ES-I3 (cell line): ENCODE data around the gene APOH.

Source experiments
- H3K36me3 ChIP-seq: 2 replicates; pipeline ENCODE4 v1.6.1; 2013; ENCODE audit warnings: mild to moderate bottlenecking, low read length, control low read depth, moderate library complexity; ENCODE audit not compliant: insufficient read depth
- H3K4me1 ChIP-seq: 2 replicates; pipeline ENCODE4 v1.6.1; 2013; ENCODE audit warnings: mild to moderate bottlenecking, control low read depth, low read length; ENCODE audit not compliant: insufficient read depth
- H3K9ac ChIP-seq: 2 replicates; pipeline ENCODE4 v1.6.1; 2013; ENCODE audit warnings: low read depth, mild to moderate bottlenecking, low read length, moderate library complexity
- H3K9me3 ChIP-seq: 2 replicates; pipeline ENCODE4 v1.6.1; 2013; ENCODE audit warnings: mild to moderate bottlenecking, low read length, moderate library complexity; ENCODE audit not compliant: control insufficient read depth, insufficient read depth

APOH gene

GRCh38 chr17:66191593-66192377 is 37.4 kb downstream of the APOH start, which contains the start of gene CEP112:
Gene CEP112, minus strand, starts transcription at chr17:66192133.
- peak within 1 kb of the TSS; percentile 94 for H3K9ac ChIP-seq

GRCh38 chr17:66190738-66191592 is 38.2 kb downstream of the APOH start:
- H3K36me3 ChIP-seq: no peaks in the 10 kb centered on the region
- no peaks in the 10 kb centered on the region for H3K9me3 ChIP-seq
- H3K4me1 ChIP-seq: no peaks in the 10 kb centered on the region
- peak overlapping the region; percentile 94 for H3K9ac ChIP-seq

More at GRCh38 chr17:66191593-66192377, 37.4 kb downstream of the APOH start, which contains the start of gene CEP112:
- Histone ChIP-seq H3K4me1 (no peaks in the 10 kb centered on the region), H3K36me3 (no peaks in the 10 kb centered on the region), H3K9me3 (no peaks in the 10 kb centered on the region)

GRCh38 chr17:66187718-66188117 is 41.5 kb downstream of the APOH start:
- no peaks in the 10 kb centered on the region for H3K9me3 ChIP-seq
- no peak overlapping the region for H3K9ac ChIP-seq
- no peaks in the 10 kb centered on the region for H3K4me1 ChIP-seq
- H3K36me3 ChIP-seq: no peaks in the 10 kb centered on the region

GRCh38 chr17:66185862-66186261 is 43.4 kb downstream of the APOH start:
- Histone ChIP-seq H3K36me3 (no peaks in the 10 kb centered on the region), H3K9ac (no peak overlapping the region), H3K4me1 (no peaks in the 10 kb centered on the region), H3K9me3 (no peaks in the 10 kb centered on the region)

GRCh38 chr17:66184392-66184791 is 44.8 kb downstream of the APOH start:
- Histone ChIP-seq H3K4me1 (no peaks in the 10 kb centered on the region), H3K9ac (no peak overlapping the region), H3K36me3 (no peaks in the 10 kb centered on the region), H3K9me3 (no peaks in the 10 kb centered on the region)

- Histone ChIP-seq H3K9me3 (no peaks in the 10 kb centered on the region), H3K4me1 (no peaks in the 10 kb centered on the region), H3K9ac (no peak overlapping the region), H3K36me3 (no peaks in the 10 kb centered on the region)
Observed at GRCh38 chr17:66183529-66183928, 45.7 kb downstream of the APOH start.

- Histone ChIP-seq H3K9me3 (no peaks in the 10 kb centered on the region), H3K9ac (no peak overlapping the region), H3K36me3 (no peaks in the 10 kb centered on the region), H3K4me1 (no peaks in the 10 kb centered on the region)
Observed at GRCh38 chr17:66178642-66179041, 50.6 kb downstream of the APOH start.

- Histone ChIP-seq H3K36me3 (no peaks in the 10 kb centered on the region), H3K4me1 (no peaks in the 10 kb centered on the region), H3K9me3 (no peaks in the 10 kb centered on the region), H3K9ac (no peak overlapping the region)
Observed at GRCh38 chr17:66177048-66177447, 52.2 kb downstream of the APOH start.

- H3K4me1 ChIP-seq: no peaks in the 10 kb centered on the region
- no peaks in the 10 kb centered on the region for H3K9me3 ChIP-seq
- H3K9ac ChIP-seq: no peak overlapping the region
- H3K36me3 ChIP-seq: no peaks in the 10 kb centered on the region
Observed at GRCh38 chr17:66175892-66176291, 53.3 kb downstream of the APOH start.

- no peaks in the 10 kb centered on the region for H3K4me1 ChIP-seq
- H3K9ac ChIP-seq: no peak overlapping the region
- no peaks in the 10 kb centered on the region for H3K36me3 ChIP-seq
- H3K9me3 ChIP-seq: no peaks in the 10 kb centered on the region
Observed at GRCh38 chr17:66172691-66173223, 56.5 kb downstream of the APOH start.

GRCh38 chr17:66172144-66172543 is 57.1 kb downstream of the APOH start:
- Histone ChIP-seq H3K4me1 (no peaks in the 10 kb centered on the region), H3K9me3 (no peaks in the 10 kb centered on the region), H3K9ac (no peak overlapping the region), H3K36me3 (no peaks in the 10 kb centered on the region)

GRCh38 chr17:66171692-66172091 is 57.5 kb downstream of the APOH start:
- Histone ChIP-seq H3K36me3 (no peaks in the 10 kb centered on the region), H3K9ac (no peak overlapping the region)

GRCh38 chr17:66171172-66171571 is 58.0 kb downstream of the APOH start:
- H3K36me3 ChIP-seq: no peaks in the 10 kb centered on the region
- H3K9ac ChIP-seq: no peak overlapping the region
- H3K9me3 ChIP-seq: no peaks in the 10 kb centered on the region
- no peaks in the 10 kb centered on the region for H3K4me1 ChIP-seq

More at GRCh38 chr17:66171692-66172091, 57.5 kb downstream of the APOH start:
- no peaks in the 10 kb centered on the region for H3K4me1 ChIP-seq
- H3K9me3 ChIP-seq: no peaks in the 10 kb centered on the region

- Histone ChIP-seq H3K9ac (no peak overlapping the region), H3K4me1 (no peaks in the 10 kb centered on the region), H3K9me3 (no peaks in the 10 kb centered on the region), H3K36me3 (no peaks in the 10 kb centered on the region)
Observed at GRCh38 chr17:66169839-66170238, 59.4 kb downstream of the APOH start.
